ENCODE results near the gene S100A1.
"Not testable (repeated sequence)": the region's sequence is repeated elsewhere in the genome, so short reads cannot be mapped to it uniquely, and the experiment has no call there.

Gene S100A1

GRCh38 chr1:153629971-153630370, 1.7 kb downstream of the S100A1 start:
- in situ Hi-C loops (cut with HindIII; ENCODE audit: low sequenced_read_pairs) = no loop called here

GRCh38 chr1:153630384-153630783, 2.1 kb downstream of the S100A1 start:
- in situ Hi-C loops (cut with HindIII; ENCODE audit: low sequenced_read_pairs) = no loop called here

- in situ Hi-C loops (cut with HindIII; ENCODE audit: low sequenced_read_pairs) = no loop called here
Measured at GRCh38 chr1:153631047-153632022, 3.1 kb downstream of the S100A1 start.

GRCh38 chr1:153633161-153633753, 5.0 kb downstream of the S100A1 start:
- in situ Hi-C loops (cut with HindIII; ENCODE audit: low sequenced_read_pairs) = no loop called here

- in situ Hi-C loops (cut with HindIII; ENCODE audit: low sequenced_read_pairs) = no loop called here
Measured at GRCh38 chr1:153633754-153634665, 5.8 kb downstream of the S100A1 start, which contains the start of gene CHTOP. Gene CHTOP (plus strand): TSS chr1:153634066. CDS start chr1:153636589, 2,523 bp downstream.

- in situ Hi-C loops (cut with HindIII; ENCODE audit: low sequenced_read_pairs) = no loop called here
Measured at GRCh38 chr1:153635872-153636271, 7.6 kb downstream of the S100A1 start.

- in situ Hi-C loops (cut with HindIII; ENCODE audit: low sequenced_read_pairs) = no loop called here
Measured at GRCh38 chr1:153636312-153636711, 8.1 kb downstream of the S100A1 start.

- in situ Hi-C loops (cut with HindIII; ENCODE audit: low sequenced_read_pairs) = no loop called here
Measured at GRCh38 chr1:153638261-153638660, 10.0 kb downstream of the S100A1 start.

GRCh38 chr1:153639280-153639679, 11.0 kb downstream of the S100A1 start:
- in situ Hi-C loops (cut with HindIII; ENCODE audit: low sequenced_read_pairs) = no loop called here

GRCh38 chr1:153640213-153640612, 12.0 kb downstream of the S100A1 start:
- in situ Hi-C loops (cut with HindIII; ENCODE audit: low sequenced_read_pairs) = not testable (repeated sequence)

- in situ Hi-C loops (cut with HindIII; ENCODE audit: low sequenced_read_pairs) = no loop called here
Measured at GRCh38 chr1:153640861-153641260, 12.6 kb downstream of the S100A1 start.

GRCh38 chr1:153642161-153642560, 13.9 kb downstream of the S100A1 start:
- in situ Hi-C loops (cut with HindIII; ENCODE audit: low sequenced_read_pairs) = no loop called here

- in situ Hi-C loops (cut with HindIII; ENCODE audit: low sequenced_read_pairs) = no loop called here
Measured at GRCh38 chr1:153643100-153643499, 14.9 kb downstream of the S100A1 start.

- in situ Hi-C loops (cut with HindIII; ENCODE audit: low sequenced_read_pairs) = no loop called here
Measured at GRCh38 chr1:153643816-153644215, 15.6 kb downstream of the S100A1 start.

GRCh38 chr1:153646672-153647345, 18.6 kb downstream of the S100A1 start:
- in situ Hi-C loops (cut with HindIII; ENCODE audit: low sequenced_read_pairs) = no loop called here

GRCh38 chr1:153647346-153647714, 19.1 kb downstream of the S100A1 start:
- in situ Hi-C loops (cut with HindIII; ENCODE audit: low sequenced_read_pairs) = no loop called here

- in situ Hi-C loops (cut with HindIII; ENCODE audit: low sequenced_read_pairs) = no loop called here
Measured at GRCh38 chr1:153648000-153648643, 19.9 kb downstream of the S100A1 start.

GRCh38 chr1:153649137-153649862, 21.1 kb downstream of the S100A1 start:
- in situ Hi-C loops (cut with HindIII; ENCODE audit: low sequenced_read_pairs) = no loop called here

- in situ Hi-C loops (cut with HindIII; ENCODE audit: low sequenced_read_pairs) = no loop called here
Measured at GRCh38 chr1:153649863-153650235, 21.6 kb downstream of the S100A1 start.

All from DLD1 (cell line).